HG03175 (cell line): Measurements from ENCODE around the gene HLTF.

Source experiments
- ATAC-seq: cut with Tn5 transposase; IDR thresholded peaks from one replicate; pipeline ENCODE4 v1.9.1; 2021; ENCODE audit warnings: mild to moderate bottlenecking, moderate library complexity; ENCODE audit not compliant: unreplicated experiment

Gene HLTF

DNA sequence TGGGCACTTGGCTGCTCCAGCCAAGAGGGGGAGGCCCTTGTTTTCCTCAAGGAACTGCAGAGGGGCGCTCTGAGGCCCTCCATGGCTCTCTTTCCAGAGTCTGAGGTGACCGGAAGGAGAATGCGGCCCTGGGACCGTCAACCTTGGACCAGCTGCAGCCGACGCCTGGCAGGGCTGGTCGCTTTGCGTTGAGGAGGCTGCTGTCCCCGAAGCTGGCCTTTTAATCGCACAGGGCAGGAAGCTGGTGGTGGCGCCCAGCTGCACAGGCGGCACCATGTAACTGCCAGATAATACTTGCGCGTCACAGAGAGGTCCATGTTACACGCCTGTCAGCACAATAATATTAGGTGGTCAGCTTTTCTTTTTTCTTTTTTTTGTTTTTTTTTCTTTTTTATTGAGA, 875 bp upstream of the HLTF start:
- ATAC-seq, result no peak

DNA sequence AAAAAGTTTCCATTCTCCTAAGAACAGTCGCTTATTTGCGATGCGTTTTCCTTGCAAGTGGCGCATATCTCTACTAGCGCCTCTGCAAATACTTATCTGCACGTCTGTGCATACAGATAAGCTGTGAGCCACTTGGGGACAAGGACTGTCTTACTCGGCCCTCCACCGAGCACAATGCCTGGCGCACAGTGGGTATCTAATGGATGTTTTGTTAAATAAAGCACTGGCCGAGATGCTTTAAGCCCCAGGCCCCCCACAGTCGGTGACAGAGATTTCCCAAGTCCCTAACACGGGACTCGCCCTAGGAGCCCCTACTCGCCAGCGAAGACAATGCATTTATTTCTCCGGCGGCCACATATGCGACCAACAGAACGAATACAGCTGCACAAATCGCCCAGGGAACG, 503 bp downstream of the HLTF start:
- ATAC-seq, result peak; percentile 34

DNA sequence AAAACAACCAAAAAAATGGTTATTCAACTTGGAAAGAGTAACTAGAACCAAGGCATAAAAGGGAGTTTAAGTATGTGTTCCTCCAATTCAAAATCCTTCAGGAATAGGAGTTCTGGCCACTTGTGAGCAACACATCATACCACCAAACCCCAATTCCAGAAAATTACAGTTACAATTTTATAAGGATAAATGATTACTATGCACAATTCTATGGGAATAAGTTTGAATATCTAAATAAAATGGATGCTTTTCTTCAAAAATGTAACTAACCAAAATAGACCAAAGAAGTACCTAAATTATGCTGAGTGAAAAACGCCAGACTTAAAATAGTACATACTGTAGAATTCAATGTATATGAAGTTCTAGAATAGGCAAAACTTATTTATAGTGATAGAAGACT, 4.6 kb downstream of the HLTF start:
- ATAC-seq, result no peak

DNA sequence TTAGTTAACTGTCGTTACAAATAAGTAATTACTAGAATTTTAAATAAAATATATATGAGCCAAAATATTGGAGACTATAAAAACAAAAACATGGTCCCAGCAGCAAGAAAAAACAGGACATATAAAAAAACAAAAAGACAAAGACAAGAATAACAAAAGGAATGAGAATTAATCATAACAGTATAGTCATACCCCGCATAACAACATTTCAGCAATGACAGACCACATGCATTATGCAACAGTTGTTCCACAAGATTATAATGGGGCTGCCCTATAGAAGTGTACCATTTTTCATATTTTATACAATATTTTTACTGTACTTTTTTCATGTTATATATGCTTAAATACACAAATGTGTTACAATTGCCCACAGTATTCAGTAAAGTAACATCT, 5.6 kb downstream of the HLTF start:
- ATAC-seq, result no peak

DNA sequence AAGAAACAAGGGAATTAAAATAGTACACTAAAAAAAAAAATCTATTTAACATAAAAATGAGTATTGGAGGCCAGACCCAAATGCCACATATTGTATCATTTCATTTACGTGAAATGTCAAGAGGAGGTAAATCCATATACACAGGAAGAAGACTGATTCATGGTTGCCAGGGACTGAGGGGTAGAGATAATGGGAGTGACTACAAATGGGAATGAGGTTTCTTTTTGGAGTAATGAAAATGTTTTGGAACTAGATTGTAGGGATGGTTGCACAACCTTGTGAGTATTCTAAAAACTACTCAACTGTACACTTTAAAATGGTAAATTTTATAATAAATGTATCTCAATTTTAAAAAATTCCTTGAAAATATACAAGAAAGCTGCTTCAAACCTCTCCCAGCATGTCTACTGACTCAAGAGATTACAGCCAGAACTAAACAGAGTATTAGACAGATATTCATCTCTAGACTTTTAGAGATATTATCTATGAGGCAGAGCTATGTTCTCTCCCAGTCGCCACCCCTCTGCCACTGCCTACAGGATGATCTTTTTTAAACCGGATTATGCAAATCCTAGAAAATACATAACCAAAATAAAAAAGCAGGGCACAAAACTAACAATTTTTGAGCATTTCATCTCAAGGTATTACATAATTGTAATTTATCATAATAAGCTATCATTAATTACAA, 6.2 kb downstream of the HLTF start:
- ATAC-seq, result no peak

DNA sequence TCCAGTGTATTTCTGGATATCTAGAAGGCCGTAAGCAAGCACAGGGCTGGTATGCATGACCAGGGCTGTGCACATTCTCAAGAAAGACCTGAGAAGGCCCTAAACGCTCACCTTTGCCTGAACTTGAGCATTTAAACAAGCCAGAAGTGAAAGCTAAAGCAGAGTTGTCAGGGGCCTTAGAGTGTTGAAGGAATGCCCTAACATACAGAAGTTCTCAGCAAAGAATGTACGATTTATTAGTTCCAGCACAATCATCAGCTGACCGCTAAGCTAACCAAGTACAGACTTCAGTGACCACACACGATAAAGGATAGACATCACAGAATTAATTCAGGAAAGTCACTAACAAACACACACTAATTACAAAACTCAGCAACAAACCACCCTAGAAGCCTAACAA, 8.7 kb downstream of the HLTF start:
- no peak for ATAC-seq

DNA sequence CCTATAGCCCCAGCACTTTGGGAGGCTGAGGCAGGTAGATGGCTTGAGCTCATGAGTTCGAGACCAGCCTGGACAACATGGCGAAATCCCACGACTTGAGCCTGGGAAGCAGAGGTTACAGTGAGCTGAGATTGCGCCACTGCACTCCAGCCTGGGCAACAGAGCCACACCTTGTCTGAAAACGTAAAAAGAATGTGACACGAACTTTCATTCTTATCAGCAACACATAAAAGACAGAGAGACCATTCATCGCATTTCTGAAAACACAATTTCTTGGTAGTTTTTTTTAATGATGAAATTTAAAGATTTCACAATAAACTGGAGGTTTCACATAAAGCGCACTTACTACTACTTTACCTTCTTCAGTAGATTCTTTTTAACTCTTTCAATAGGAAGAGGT, 18.4 kb downstream of the HLTF start:
- no peak for ATAC-seq

DNA sequence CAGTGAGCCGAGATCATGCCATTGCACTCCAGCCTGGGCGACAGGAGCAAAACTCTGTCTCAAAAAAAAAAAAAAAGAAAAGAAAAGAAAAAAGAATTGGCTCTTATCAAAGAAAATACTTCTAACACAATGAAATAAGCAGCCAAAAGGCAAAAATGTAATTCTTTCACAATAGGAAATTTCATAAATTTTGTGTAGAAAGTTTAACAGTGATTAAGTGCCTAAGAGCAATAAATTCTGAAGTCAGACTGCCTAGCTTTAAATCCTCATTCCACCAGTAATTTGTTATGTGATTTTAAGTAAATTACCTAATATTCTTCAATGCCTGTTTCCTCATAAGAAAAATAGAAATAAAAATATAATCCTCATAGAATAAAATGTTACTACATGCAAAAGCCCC, 24.6 kb downstream of the HLTF start:
- ATAC-seq, result no peak

DNA sequence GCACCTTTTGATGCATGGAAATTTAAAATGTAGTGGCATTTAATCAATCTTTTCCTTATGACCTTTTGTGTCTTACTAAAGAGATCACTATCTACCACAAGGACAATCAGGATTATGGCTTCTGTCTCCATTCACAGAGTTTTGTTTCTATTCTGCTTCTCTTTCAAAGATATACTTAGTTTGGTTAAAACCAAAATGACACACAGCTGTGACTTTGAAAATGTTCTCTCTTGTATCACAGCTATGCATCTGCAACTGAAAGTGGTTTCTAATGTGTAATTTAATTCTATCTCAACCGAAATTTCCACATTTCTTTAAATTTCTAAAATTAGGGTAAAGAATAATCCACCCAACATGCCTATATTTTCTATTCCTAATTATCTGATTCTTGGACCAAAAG, 27.7 kb downstream of the HLTF start:
- ATAC-seq, result no peak

DNA sequence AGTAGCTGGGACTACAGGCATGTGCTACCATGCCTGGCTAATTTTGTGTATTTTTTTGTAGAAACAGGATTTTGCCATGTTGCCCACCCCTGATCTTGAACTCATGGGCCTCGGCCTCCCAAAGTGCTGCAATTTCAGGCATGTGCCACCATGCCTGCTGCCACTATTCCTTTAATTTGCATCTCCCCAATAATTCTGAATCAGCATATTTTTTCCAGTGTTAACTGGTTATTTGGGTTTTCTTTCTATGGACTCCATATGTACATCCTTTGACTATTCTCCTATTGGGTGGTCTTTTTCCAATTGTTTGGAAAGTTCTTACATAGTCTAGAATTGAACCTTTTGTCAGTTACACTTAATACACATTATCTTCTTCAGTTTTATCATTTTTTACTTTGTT, 28.1 kb downstream of the HLTF start:
- no peak for ATAC-seq

DNA sequence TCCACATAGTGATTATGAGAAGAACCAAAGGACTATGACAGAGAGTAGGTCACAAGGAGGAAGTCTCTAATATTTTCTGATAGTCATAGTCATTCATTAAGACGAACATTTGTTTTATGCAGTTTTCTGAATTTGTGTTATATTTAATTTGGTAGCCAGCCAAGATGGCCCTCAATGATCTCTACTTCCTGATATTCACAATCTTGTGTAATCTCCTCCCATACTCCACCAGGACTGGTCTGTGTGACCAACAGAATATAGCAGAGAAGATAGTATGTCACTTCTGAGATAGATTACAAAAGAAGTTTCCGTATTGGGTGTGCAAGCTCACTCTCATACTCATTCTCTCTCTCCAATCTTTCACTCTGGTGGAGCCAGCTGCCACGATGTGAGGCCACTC, 30.8 kb downstream of the HLTF start:
- no peak for ATAC-seq

DNA sequence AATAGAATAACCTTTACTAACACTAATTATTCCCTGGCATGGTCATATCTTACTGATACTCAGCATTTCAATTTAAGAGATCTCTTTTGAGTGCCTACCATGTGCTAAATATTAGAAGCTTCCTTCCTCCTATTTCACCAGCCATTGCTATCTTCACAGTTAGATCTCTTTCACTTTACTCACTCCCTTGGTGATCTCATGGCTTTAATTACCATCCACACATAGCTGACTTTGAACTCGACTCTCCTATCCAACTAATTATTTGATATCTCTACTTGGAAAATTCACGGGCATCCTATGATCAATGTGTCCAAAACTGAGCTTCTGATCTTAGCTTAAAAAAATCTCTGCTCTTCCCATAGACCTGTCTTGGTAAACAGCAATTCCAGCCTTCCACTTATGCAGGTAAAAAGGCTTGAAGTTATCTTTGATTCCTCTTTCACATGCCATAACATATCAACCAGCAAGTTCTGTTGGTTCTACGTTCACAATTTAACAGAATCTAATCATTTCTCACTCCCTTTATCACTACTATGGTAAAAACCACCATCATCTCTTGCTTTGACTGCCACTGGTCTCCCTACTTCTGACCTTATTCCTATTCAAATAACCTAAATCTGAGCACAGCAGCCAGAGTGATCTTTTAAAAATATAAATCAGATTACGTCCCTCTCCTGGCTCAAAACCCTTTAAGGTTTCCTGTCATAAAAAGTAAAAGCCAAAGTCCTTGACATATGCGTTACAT, 41.8 kb downstream of the HLTF start:
- no peak for ATAC-seq

DNA sequence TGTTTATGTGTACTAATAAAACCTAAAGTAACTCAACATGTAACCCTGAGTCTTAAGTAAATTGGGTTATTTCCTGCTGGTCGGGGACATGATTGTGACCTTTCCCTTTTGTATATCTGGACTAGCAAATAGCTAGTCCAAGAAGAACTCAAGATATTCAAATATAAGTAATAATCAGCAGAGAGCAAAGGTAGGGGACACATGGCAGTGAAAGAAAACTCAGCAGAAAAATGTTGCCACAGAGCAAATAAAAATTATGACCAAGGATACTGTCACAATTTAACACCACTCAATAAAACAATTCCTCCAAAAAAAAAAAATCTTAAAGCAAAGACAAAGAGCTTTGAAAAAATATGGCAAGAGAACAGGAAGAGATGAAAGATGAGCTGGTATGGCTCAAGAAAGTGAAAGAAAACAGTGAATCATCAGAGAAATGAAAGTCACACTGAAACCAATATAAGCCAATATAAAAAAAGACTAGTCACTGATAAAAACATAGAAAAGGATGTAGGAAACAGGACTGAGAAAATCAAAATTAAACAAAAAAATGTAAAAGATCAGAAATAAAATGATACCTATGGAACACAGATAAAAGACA, 43.4 kb downstream of the HLTF start:
- peak; percentile 93 for ATAC-seq

DNA sequence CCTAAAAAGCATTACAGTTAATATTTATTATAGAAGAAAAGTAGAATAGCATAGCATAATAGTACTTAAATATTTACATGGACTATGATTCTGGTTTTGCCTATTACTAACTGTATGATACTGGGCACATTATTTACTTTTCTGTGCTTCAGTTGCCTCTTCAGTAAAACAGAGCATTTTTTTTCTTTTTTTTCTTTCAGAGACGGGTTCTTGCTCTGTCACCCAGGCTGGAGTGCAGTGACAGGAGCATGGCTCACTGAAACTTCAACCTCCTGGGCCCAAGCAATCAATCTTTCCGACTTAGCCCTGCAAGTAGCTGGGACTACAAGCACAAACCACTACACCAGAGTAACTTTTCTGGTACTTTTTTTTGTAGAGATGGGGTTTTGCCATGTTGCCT, 48.0 kb downstream of the HLTF start:
- no peak for ATAC-seq

DNA sequence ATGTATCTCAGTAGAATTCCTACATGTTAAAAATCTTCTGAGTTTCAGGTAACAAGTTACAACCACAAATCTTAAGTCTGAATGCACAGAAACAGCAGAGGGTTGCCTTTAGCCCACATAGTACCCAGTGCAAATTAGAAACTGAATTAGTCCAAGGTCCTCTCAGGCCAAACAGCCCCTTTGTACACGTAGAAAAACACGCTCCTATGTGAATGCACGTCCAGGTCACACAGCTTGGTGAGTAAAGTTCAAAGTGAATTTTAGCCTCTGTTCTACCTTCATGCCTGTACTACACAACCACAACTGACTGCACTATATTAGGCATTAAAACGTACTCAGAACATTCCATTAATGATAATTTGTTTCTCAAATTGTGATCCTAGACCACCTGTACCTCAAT, 48.6 kb downstream of the HLTF start:
- ATAC-seq, result no peak

DNA sequence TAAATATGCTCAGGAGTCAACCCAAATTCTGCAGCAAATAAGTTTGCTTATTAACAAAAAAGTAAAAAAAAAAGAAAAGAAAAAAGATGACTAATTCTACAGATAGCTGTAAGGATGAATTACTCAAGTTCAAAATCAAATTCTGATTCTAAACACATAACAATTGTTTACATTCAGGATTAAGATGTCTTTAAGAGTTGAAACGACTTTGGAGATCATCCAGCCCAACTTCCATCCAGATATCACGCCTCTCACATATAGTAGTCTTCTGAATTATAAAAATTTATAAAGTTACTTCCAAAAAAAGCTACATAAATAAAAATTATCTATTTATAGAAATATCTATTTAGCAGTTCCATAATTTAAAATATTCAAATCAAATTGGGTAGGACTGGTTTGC, 55.2 kb downstream of the HLTF start:
- no peak for ATAC-seq

DNA sequence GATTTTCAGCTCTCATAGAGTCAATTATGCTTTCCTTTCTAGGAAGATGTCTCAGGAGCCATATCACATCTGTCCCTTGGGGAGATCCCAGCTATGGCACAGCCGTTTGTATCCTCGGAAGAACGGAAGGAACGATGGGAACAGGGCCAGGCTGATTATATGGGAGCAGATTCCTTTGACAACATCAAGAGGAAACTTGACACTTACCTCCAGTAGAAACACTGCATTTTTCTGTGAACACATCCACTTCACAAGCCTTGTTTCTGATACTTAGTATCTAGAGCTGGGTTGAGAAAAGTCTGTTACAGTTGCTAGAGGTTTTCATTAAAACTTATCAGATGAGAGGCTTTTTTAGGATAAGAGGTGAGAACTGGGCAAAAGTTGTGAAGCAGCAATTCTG, 59.6 kb downstream of the HLTF start:
- no peak for ATAC-seq

DNA sequence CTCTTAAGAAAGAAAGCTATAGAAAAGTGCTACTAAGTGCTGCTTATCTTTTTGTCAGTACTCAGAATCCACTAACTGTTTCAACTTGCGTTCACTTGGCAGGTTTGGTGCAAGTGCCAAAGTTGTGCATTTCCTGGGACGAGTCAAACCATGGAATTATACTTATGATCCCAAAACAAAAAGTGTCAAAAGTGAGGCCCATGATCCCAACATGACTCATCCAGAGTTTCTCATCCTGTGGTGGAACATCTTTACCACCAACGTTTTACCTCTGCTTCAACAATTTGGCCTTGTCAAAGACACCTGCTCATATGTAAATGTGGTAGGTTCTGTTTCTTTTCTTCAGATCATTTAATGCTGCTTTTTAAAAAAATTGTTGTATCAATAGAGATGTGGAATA, 62.4 kb downstream of the HLTF start:
- ATAC-seq, result no peak

DNA sequence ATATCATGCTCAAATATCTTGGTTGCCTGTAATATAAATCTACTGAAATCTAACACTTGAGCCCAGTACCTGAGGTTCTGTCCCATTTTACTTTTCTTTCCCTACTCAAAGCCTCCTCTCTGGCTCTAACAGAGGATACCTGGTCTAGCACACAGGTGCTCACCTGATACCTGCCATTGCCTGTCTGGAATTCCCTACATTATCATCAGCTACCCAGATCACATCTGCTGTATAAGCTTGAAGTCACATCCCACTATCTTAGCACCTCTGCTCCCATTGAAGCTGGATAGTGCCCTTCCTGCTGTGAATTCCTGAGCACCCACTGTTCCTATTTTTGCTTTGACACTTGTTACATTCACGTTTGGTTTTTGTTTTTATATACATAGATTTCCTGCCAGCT, 64.5 kb downstream of the HLTF start:
- no peak for ATAC-seq

DNA sequence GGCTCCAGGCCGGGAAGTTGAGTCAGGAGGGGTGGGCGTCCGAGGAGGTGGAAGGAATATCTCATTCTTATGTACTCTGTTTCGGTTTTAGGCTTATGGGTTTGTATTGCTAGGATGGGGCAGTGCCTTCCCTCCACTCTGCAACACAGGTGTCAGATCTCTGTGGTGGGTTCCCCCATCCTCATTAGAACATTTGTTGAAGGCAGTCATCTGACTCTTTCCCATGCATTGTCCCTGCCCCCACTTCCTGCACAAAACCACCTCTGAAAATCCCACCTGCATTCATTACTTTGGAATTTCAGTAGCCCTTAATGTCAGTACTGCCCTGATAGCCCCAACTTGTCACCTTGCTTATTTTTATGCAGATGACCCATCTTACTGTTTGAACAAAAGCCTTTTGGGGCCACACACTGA, 65.5 kb downstream of the HLTF start:
- no peak for ATAC-seq

DNA sequence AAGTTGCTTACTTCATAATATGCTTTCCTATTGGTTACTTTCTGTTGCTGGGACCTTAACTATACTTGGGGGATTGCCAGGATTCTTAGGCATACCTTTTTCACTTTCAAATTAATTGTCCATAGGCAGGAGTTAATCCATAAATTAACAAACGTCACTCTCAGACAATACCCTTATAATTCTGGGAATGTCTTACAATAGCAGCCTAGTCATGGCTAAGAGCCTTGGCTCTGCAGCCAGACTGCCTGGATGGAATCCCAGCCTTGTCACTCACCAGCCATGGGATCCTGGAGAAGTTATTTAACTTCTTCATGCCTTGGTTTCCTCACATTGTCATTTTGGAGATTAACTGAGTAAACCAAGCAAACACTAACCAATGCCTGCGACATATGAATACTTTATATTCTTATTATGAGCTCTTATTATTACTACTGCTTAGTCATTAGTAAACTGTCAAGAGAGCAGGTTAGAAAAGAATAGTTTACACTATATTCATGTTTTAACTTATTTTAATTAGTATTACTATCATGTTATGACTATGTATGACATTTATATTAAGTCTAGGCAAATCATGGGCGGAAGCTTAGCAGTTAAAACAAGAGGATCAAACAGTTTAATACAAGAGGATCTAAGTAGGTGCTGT, 66.0 kb downstream of the HLTF start:
- ATAC-seq, result no peak

DNA sequence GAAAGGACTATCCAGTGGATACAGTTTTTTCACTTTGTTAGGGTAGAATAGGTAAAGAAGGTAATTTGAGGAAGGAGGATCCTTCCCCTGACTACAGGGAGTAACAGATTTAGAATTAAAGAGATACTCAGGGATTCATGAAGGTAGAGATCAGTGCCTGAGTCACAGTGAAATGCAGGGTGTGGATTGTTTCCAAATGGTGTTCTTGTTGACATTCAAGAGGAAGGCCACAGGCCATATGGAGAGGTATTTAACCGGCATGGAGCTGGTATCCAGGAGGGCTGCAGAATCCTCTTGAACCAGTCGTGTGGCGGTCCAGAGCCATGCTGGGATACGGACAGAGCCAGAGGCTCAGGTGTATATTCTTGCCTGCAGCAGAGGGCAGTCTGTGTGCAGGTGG, 66.8 kb downstream of the HLTF start:
- ATAC-seq, result no peak
